ENCODE data around the gene CRTAC1.

GRCh38 chr10:97896756-97897358 is 133.6 kb downstream of the CRTAC1 start:
- TF ChIP-seq POLR2A (IDR thresholded peaks at IDR 0.05) (no peak), CTCF (IDR thresholded peaks at IDR 0.05) (no peak)

Measured in heart left ventricle (tissue), 13 donors.